T-helper 17 cell (primary cell): ENCODE results near the gene LPP. TPM values are rescaled to one million over a fixed set of nuclear protein-coding genes. Genes with fewer than 3 reads are reported as not detected.

Experiments
- ATAC-seq: fragments of 150-1000 bp; cut with Tn5 transposase; 2 replicates; pipeline ENCODE4 v1.10.0; 2021; ENCODE audit warnings: mild to moderate bottlenecking, moderate library complexity
- DNase-seq, 3 donors: peaks; one replicate each; pipeline versions ENCODE4 v3.0.0 to v3.0.0-alpha.2; 2020 to 2021
- H3K9me3 ChIP-seq: one replicate; pipeline ENCODE4 v1.7.0; 2013; ENCODE audit warnings: low read length, mild to moderate bottlenecking; ENCODE audit not compliant: control insufficient read depth, poor library complexity, severe bottlenecking
- H3K27ac Mint-ChIP-seq: one replicate; pipeline ENCODE4 v1.8.0; 2022; ENCODE audit warnings: mild to moderate bottlenecking, moderate library complexity, mixed read lengths
- H3K27me3 Mint-ChIP-seq: one replicate; pipeline ENCODE4 v1.8.0; 2022; ENCODE audit warnings: mixed read lengths
- H3K36me3 Mint-ChIP-seq: one replicate; pipeline ENCODE4 v1.8.0; 2022; ENCODE audit warnings: low read depth, mixed read lengths
- H3K4me1 Mint-ChIP-seq: one replicate; pipeline ENCODE4 v1.8.0; 2022; ENCODE audit warnings: mild to moderate bottlenecking, mixed read lengths
- H3K4me3 Mint-ChIP-seq: one replicate; pipeline ENCODE4 v1.8.0; 2022; ENCODE audit warnings: mild to moderate bottlenecking, moderate library complexity, mixed read lengths
- total RNA-seq, 4 donors: library from RNA in 2 of 4; stranded (reverse) in 2 of 4; gene quantifications; one replicate each; pipeline ENCODE4 v1.2.3 and lab custom pipeline; 2022 to 2026

The LPP gene
- total RNA-seq, 2 donors from 2014 or later, result 81.0 to 94.2 TPM

GRCh38 chr3:188232656-188233055 is 78.7 kb downstream of the LPP start:
- Mint-ChIP-seq H3K27ac (no peak overlapping the region), H3K4me1 (peaks cover 25% of the 10 kb centered on the region), H3K27me3 (no peaks in the 10 kb centered on the region), H3K4me3 (no peak overlapping the region), H3K36me3 (peaks cover 4% of the 10 kb centered on the region)
- DNase-seq (no peak), ATAC-seq (no peak)
- no peaks in the 10 kb centered on the region for H3K9me3 ChIP-seq

GRCh38 chr3:188233320-188233719 is 79.4 kb downstream of the LPP start:
- peaks cover 4% of the 10 kb centered on the region for H3K36me3 Mint-ChIP-seq
- no peak overlapping the region for H3K27ac Mint-ChIP-seq
- DNase-seq (no peak), ATAC-seq (no peak)
- no peak overlapping the region for H3K4me3 Mint-ChIP-seq
- H3K4me1 Mint-ChIP-seq, result peaks cover 27% of the 10 kb centered on the region
- no peaks in the 10 kb centered on the region for H3K9me3 ChIP-seq
- H3K27me3 Mint-ChIP-seq, result no peaks in the 10 kb centered on the region

GRCh38 chr3:188234132-188234531 is 80.2 kb downstream of the LPP start:
- no peaks in the 10 kb centered on the region for H3K9me3 ChIP-seq
- peaks cover 28% of the 10 kb centered on the region for H3K4me1 Mint-ChIP-seq
- no peak overlapping the region for H3K27ac Mint-ChIP-seq
- H3K36me3 Mint-ChIP-seq, result peaks cover 4% of the 10 kb centered on the region
- ATAC-seq (no peak), DNase-seq (no peak)
- no peaks in the 10 kb centered on the region for H3K27me3 Mint-ChIP-seq
- no peak overlapping the region for H3K4me3 Mint-ChIP-seq

- no peak for ATAC-seq
- H3K4me1 Mint-ChIP-seq, result peaks cover 36% of the 10 kb centered on the region
These were observed 82.3 kb downstream of the LPP start for GRCh38 chr3:188236271-188236670.

GRCh38 chr3:188239035-188239434 is 85.1 kb downstream of the LPP start:
- Mint-ChIP-seq H3K27me3 (no peaks in the 10 kb centered on the region), H3K27ac (no peak overlapping the region), H3K4me3 (no peak overlapping the region), H3K4me1 (peaks cover 40% of the 10 kb centered on the region), H3K36me3 (peaks cover 2% of the 10 kb centered on the region)
- H3K9me3 ChIP-seq, result no peaks in the 10 kb centered on the region
- ATAC-seq, result no peak
- DNase-seq, result no peak

More at GRCh38 chr3:188236271-188236670, 82.3 kb downstream of the LPP start:
- Mint-ChIP-seq H3K27ac (no peak overlapping the region), H3K36me3 (peaks cover 4% of the 10 kb centered on the region), H3K27me3 (no peaks in the 10 kb centered on the region), H3K4me3 (no peak overlapping the region)
- no peak for DNase-seq
- no peaks in the 10 kb centered on the region for H3K9me3 ChIP-seq

GRCh38 chr3:188239577-188239976 is 85.6 kb downstream of the LPP start:
- no peak overlapping the region for H3K27ac Mint-ChIP-seq
- H3K4me3 Mint-ChIP-seq, result no peak overlapping the region
- peaks cover 37% of the 10 kb centered on the region for H3K4me1 Mint-ChIP-seq
- DNase-seq (no peak), ATAC-seq (no peak)
- no peaks in the 10 kb centered on the region for H3K27me3 Mint-ChIP-seq
- H3K9me3 ChIP-seq, result no peaks in the 10 kb centered on the region
- peaks cover 2% of the 10 kb centered on the region for H3K36me3 Mint-ChIP-seq

- Mint-ChIP-seq H3K27me3 (no peaks in the 10 kb centered on the region), H3K36me3 (peaks cover 4% of the 10 kb centered on the region)
These were observed 86.4 kb downstream of the LPP start for GRCh38 chr3:188240189-188240981.

GRCh38 chr3:188241072-188241471 is 87.1 kb downstream of the LPP start:
- ATAC-seq, result no peak
- Mint-ChIP-seq H3K27ac (peak overlapping the region; percentile 57), H3K27me3 (no peaks in the 10 kb centered on the region), H3K4me1 (peaks cover 32% of the 10 kb centered on the region), H3K4me3 (no peak overlapping the region), H3K36me3 (peaks cover 4% of the 10 kb centered on the region)
- DNase-seq, result no peak
- no peaks in the 10 kb centered on the region for H3K9me3 ChIP-seq

More at GRCh38 chr3:188240189-188240981, 86.4 kb downstream of the LPP start:
- H3K9me3 ChIP-seq, result no peaks in the 10 kb centered on the region
- no peak for DNase-seq
- Mint-ChIP-seq H3K27ac (no peak overlapping the region), H3K4me3 (no peak overlapping the region), H3K4me1 (peaks cover 33% of the 10 kb centered on the region)
- ATAC-seq, result no peak

GRCh38 chr3:188241883-188242282 is 87.9 kb downstream of the LPP start:
- Mint-ChIP-seq H3K27me3 (no peaks in the 10 kb centered on the region), H3K36me3 (peaks cover 4% of the 10 kb centered on the region), H3K27ac (peak overlapping the region; percentile 57), H3K4me1 (peaks cover 30% of the 10 kb centered on the region), H3K4me3 (no peak overlapping the region)
- DNase-seq (no peak), ATAC-seq (no peak)
- H3K9me3 ChIP-seq, result no peaks in the 10 kb centered on the region

- DNase-seq, result no peak
- Mint-ChIP-seq H3K4me3 (no peak overlapping the region), H3K4me1 (peaks cover 26% of the 10 kb centered on the region), H3K27ac (peak overlapping the region; percentile 70), H3K27me3 (no peaks in the 10 kb centered on the region), H3K36me3 (peaks cover 4% of the 10 kb centered on the region)
- ATAC-seq, result peak; percentile 66
- no peaks in the 10 kb centered on the region for H3K9me3 ChIP-seq
These were observed 88.6 kb downstream of the LPP start for GRCh38 chr3:188242436-188243123.

GRCh38 chr3:188243124-188243795 is 89.3 kb downstream of the LPP start:
- Mint-ChIP-seq H3K36me3 (peaks cover 4% of the 10 kb centered on the region), H3K4me3 (no peak overlapping the region), H3K27me3 (no peaks in the 10 kb centered on the region), H3K4me1 (peaks cover 21% of the 10 kb centered on the region), H3K27ac (peak overlapping the region; percentile 70)
- ATAC-seq (no peak), DNase-seq (no peak)
- no peaks in the 10 kb centered on the region for H3K9me3 ChIP-seq

- no peaks in the 10 kb centered on the region for H3K9me3 ChIP-seq
- Mint-ChIP-seq H3K36me3 (peaks cover 4% of the 10 kb centered on the region), H3K4me1 (peaks cover 22% of the 10 kb centered on the region), H3K4me3 (no peak overlapping the region), H3K27ac (no peak overlapping the region), H3K27me3 (no peaks in the 10 kb centered on the region)
- DNase-seq, result no peak
- ATAC-seq, result no peak
These were observed 90.5 kb downstream of the LPP start for GRCh38 chr3:188244395-188244861.

GRCh38 chr3:188246905-188247304 is 92.9 kb downstream of the LPP start:
- no peak for ATAC-seq
- Mint-ChIP-seq H3K4me3 (no peak overlapping the region), H3K4me1 (peaks cover 18% of the 10 kb centered on the region), H3K27me3 (no peaks in the 10 kb centered on the region), H3K36me3 (peaks cover 4% of the 10 kb centered on the region), H3K27ac (no peak overlapping the region)
- no peak for DNase-seq
- no peaks in the 10 kb centered on the region for H3K9me3 ChIP-seq
